Endothelial cell of umbilical vein (primary cell): ENCODE measurements around the gene MT1HL1. TPM values are rescaled to one million over a fixed set of nuclear protein-coding genes. Genes with fewer than 3 reads are reported as not detected.

ENCODE experiments used
- BruUV-seq: library from RNA; stranded (reverse); fragments of 400-500 nt; replicated peaks from 2 replicates; lab custom pipeline; 2021; lab: Mats Ljungman, UMichigan
- CTCF ChIA-PET: fragments of 300-600, 350-600 bp; sonication (Branson Sonifier 250); formaldehyde crosslinking; loops from one replicate; lab custom pipeline; 2021; ENCODE audit warnings: antibody characterized with exemption, inconsistent platforms; lab: Charles Lee
- POLR2A ChIA-PET: fragments of 300-600, 350-600 bp; sonication (Branson Sonifier 250); formaldehyde crosslinking; loops from one replicate; lab custom pipeline; 2021; ENCODE audit warnings: antibody characterized with exemption, inconsistent platforms; lab: Charles Lee
- DNase-seq: peaks from one replicate; pipeline ENCODE4 v3.0.0-alpha.2; 2011; ENCODE audit warnings: low read depth, low spot score
- FAIRE-seq: peaks from 2 replicates; lab custom pipeline; 2011; peaks lifted over from hg19 to GRCh38; lab: Jason Lieb, UNC
- H2AFZ ChIP-seq: 2 replicates; pipeline ENCODE4 v1.6.0; 2012; ENCODE audit warnings: low read depth, low read length, control low read depth, inconsistent platforms
- H3K27ac ChIP-seq: 2 replicates; pipeline ENCODE4 v1.5.1; 2011; ENCODE audit warnings: low read depth, mild to moderate bottlenecking, control low read depth, low read length, moderate library complexity; ENCODE audit not compliant: insufficient read depth
- H3K27me3 ChIP-seq, 2 experiments: 2 replicates each; pipeline versions ENCODE4 v1.6.0 to v1.6.1; 2011; ENCODE audit warnings: low read length in 2 of 2, mixed read lengths in 1 of 2; ENCODE audit not compliant: control insufficient read depth in 2 of 2, insufficient read depth in 2 of 2
- H3K36me3 ChIP-seq, 2 experiments: 2 replicates in 1 of 2; 3 replicates in 1 of 2; pipeline ENCODE4 v1.5.1; 2011; ENCODE audit warnings: low read length in 2 of 2, mild to moderate bottlenecking in 1 of 2, moderate library complexity in 1 of 2; ENCODE audit not compliant: control insufficient read depth in 2 of 2, insufficient read depth in 2 of 2; ENCODE audit errors: extremely low read depth in 1 of 2
- H3K4me1 ChIP-seq: 3 replicates; pipeline ENCODE4 v1.5.1; 2011; ENCODE audit warnings: mild to moderate bottlenecking, low read length; ENCODE audit not compliant: control insufficient read depth, insufficient read depth; ENCODE audit errors: extremely low read depth
- H3K4me2 ChIP-seq: 2 replicates; pipeline ENCODE4 v1.6.1; 2011; ENCODE audit warnings: low read length, control low read depth, mixed read lengths; ENCODE audit not compliant: insufficient read depth
- H3K4me3 ChIP-seq, 3 experiments: fragments of 200-600 bp in 1 of 3; sonication (generic), shearing (Covaris generic) in 1 of 3; replicated peaks in 1 of 3; 2 replicates each; pipeline ENCODE4 v1.5.1; 2011 to 2016; ENCODE audit warnings: control low read depth in 3 of 3, low read length in 3 of 3, mild to moderate bottlenecking in 2 of 3, inconsistent platforms in 1 of 3, low read depth in 1 of 3, moderate library complexity in 1 of 3; ENCODE audit not compliant: insufficient read depth in 1 of 3
- H3K79me2 ChIP-seq: 2 replicates; pipeline ENCODE4 v1.6.0; 2012; ENCODE audit warnings: low read length, inconsistent platforms; ENCODE audit not compliant: control insufficient read depth, insufficient read depth
- H3K9ac ChIP-seq: replicated peaks from 2 replicates; pipeline ENCODE3; 2011; ENCODE audit warnings: low read length, control low read depth; ENCODE audit not compliant: insufficient read depth; ENCODE audit errors: extremely low read depth
- H3K9me1 ChIP-seq: replicated peaks from 3 replicates; pipeline ENCODE4 v1.6.0; 2011; ENCODE audit warnings: mild to moderate bottlenecking, low read length; ENCODE audit not compliant: control insufficient read depth, insufficient read depth; ENCODE audit errors: extremely low read depth
- H3K9me3 ChIP-seq: replicated peaks from 2 replicates; pipeline ENCODE4 v1.5.1; 2012; ENCODE audit warnings: low read length, inconsistent platforms; ENCODE audit not compliant: control insufficient read depth, insufficient read depth
- H4K20me1 ChIP-seq: replicated peaks from 2 replicates; pipeline ENCODE3; 2011; ENCODE audit warnings: mild to moderate bottlenecking, low read length; ENCODE audit not compliant: control insufficient read depth, insufficient read depth; ENCODE audit errors: extremely low read depth
- CTCF ChIP-seq, 2 donors: IDR thresholded peaks; 1 replicate in 1 of 2; 2 replicates in 1 of 2; pipeline ENCODE4 v1.5.1; 2011; ENCODE audit warnings: low read length in 2 of 2, mild to moderate bottlenecking in 2 of 2, moderate library complexity in 2 of 2, control low read depth in 1 of 2, inconsistent platforms in 1 of 2, low read depth in 1 of 2; ENCODE audit not compliant: insufficient read depth in 1 of 2; ENCODE audit errors: extremely low read depth in 1 of 2
- EZH2 ChIP-seq: IDR thresholded peaks from 2 replicates; pipeline ENCODE4 v1.6.1; 2012; ENCODE audit warnings: borderline replicate concordance, low read depth, mild to moderate bottlenecking, moderate library complexity, low read length, inconsistent platforms; ENCODE audit not compliant: severe bottlenecking
- FOS ChIP-seq: IDR thresholded peaks from 2 replicates; pipeline ENCODE4 v1.6.1; 2011; ENCODE audit warnings: mild to moderate bottlenecking, low read length, moderate library complexity, borderline replicate concordance; ENCODE audit not compliant: insufficient read depth
- GATA2 ChIP-seq: IDR thresholded peaks from 2 replicates; pipeline ENCODE4 v1.7.0; 2011; ENCODE audit warnings: low read depth, mild to moderate bottlenecking, moderate library complexity, mixed read lengths, low read length; ENCODE audit not compliant: insufficient read length, insufficient read depth
- JUN ChIP-seq: IDR thresholded peaks from 2 replicates; pipeline ENCODE4 v1.6.1; 2011; ENCODE audit warnings: borderline replicate concordance, low read depth; ENCODE audit not compliant: insufficient read length, insufficient read depth
- MYC ChIP-seq: IDR thresholded peaks from one replicate; pipeline ENCODE4 v1.6.1; 2011; ENCODE audit warnings: mild to moderate bottlenecking, low read depth, low read length
- POLR2A ChIP-seq: IDR thresholded peaks from 2 replicates; pipeline ENCODE4 v1.6.1; 2012; ENCODE audit warnings: low read depth, mild to moderate bottlenecking, control low read depth, low read length
- POLR2AphosphoS5 ChIP-seq: IDR thresholded peaks from 2 replicates; pipeline ENCODE4 v1.6.1; 2012; ENCODE audit warnings: low read depth, mild to moderate bottlenecking, control low read depth, low read length, moderate library complexity; ENCODE audit not compliant: insufficient read depth
- dilution Hi-C: fragments of 300-500 bp; cut with MboI; formaldehyde crosslinking; loops from one replicate; pipeline ENCODE4 v1.15.0; 2019; ENCODE audit warnings: low sequenced_read_pairs; ENCODE audit not compliant: extremely low pct_ligation_motif_present
- intact Hi-C: fragments of 100-400 bp; cut with micrococcal nuclease; formaldehyde crosslinking; loops from one replicate; pipeline ENCODE4 v1.10.0; 2022
- polyA plus RNA-seq, 4 experiments: library from polyadenylated mRNA; depleted of rRNA in 3 of 4; stranded (reverse) in 3 of 4; unstranded in 1 of 4; fragments of >200 nt; gene quantifications; 2 replicates each; pipeline versions ENCODE4 v1.2.1 to v1.2.3, GENCODE V29; 2011 to 2012; ENCODE audit warnings: missing spikeins in 1 of 4
- total RNA-seq: library from RNA; stranded (reverse); gene quantifications from 2 replicates; pipeline ENCODE4 v1.2.3, GENCODE V29; 2021
- TF ChIP-seq, protein P1 (sequence below): IDR thresholded peaks from 2 replicates; pipeline ENCODE4 v1.6.1; 2011; ENCODE audit not compliant: insufficient read depth, insufficient read length

MT1HL1 gene
- total and polyA plus RNA-seq, 2 donors (not counting 3 experiments of a cell fraction or from before 2014, with no cell fraction given) = not detected

DNA sequence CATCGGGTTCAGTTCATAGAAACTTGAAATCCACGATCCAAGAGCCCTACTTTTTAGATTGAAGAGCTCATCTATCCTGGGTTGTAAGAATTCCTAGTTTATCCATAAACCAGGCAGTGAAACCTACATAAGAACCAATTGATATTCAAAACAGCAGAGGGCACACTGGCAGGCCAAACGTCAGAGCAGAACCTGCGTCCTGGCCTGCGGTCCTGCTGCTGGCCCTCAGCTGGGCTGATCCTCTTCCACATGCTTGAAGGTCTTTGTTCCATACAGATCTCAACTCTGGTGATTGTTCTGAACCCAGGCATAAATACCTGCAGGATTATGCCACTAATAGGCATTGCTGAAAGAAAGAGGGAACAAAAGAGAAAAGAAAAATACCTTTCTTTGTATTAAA is 47.0 kb downstream of the MT1HL1 start:
- CTCF ChIA-PET = no interaction called here
- Histone ChIP-seq H3K9me3 (no peaks in the 10 kb centered on the region), H3K36me3 (no peaks in the 10 kb centered on the region), H3K27me3 (no peaks in the 10 kb centered on the region), H3K4me2 (no peak overlapping the region), H3K9me1 (no peaks in the 10 kb centered on the region), H3K79me2 (no peaks in the 10 kb centered on the region), H4K20me1 (no peaks in the 10 kb centered on the region), H3K4me1 (no peaks in the 10 kb centered on the region), H3K27ac (no peak overlapping the region), H3K4me3 (no peak overlapping the region), H2AFZ (no peak overlapping the region), H3K9ac (no peak overlapping the region)
- no TSS peak for BruUV-seq
- DNase-seq = no peak
- intact Hi-C loops (no loop called here), dilution Hi-C loops (no loop called here)
- FAIRE-seq = no peak
- POLR2A ChIA-PET = no interaction called here
- TF ChIP-seq, protein P1, sequence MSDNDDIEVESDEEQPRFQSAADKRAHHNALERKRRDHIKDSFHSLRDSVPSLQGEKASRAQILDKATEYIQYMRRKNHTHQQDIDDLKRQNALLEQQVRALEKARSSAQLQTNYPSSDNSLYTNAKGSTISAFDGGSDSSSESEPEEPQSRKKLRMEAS = no peak
- no peak for TF ChIP-seq FOS
- TF ChIP-seq GATA2 = no peak
- TF ChIP-seq CTCF (IDR thresholded peaks at IDR 0.05; ENCODE audit: extremely low read depth in 1 of 2, insufficient read depth in 1 of 2, low read depth in 1 of 2, low read length in 2 of 2) = no peak
- TF ChIP-seq MYC = no peak
- TF ChIP-seq EZH2 = no peak
- TF ChIP-seq JUN = no peak
- no peak for TF ChIP-seq POLR2A
- no peak for TF ChIP-seq POLR2AphosphoS5

Other genes with a start within 250 kb of the MT1HL1 start
- gene MTR, start 209.1 kb downstream of the MT1HL1 start, total RNA-seq = 41.8 and 45.2 TPM in 2 replicates
- 5.3 and 6.7 TPM in 2 replicates for gene MTR, start 209.1 kb downstream of the MT1HL1 start, polyA plus RNA-seq
- not detected in 2 replicates for gene RYR2, start 37.7 kb upstream of the MT1HL1 start, total RNA-seq
- gene RYR2, start 37.7 kb upstream of the MT1HL1 start, polyA plus RNA-seq = not detected in 2 replicates